GM12878 (cell line): ENCODE data around the gene SPRED2. TPM values are rescaled to one million over a fixed set of nuclear protein-coding genes. Genes with fewer than 3 reads are reported as not detected.

Experiments used
- ATAC-seq: fragments of 200-7000 bp; cut with Tn5 transposase; 3 replicates; pipeline ENCODE4 v1.9.1; 2020; ENCODE audit warnings: mild to moderate bottlenecking, moderate library complexity
- BruUV-seq: library from RNA; stranded (reverse); fragments of 400-500 nt; replicated peaks from 2 replicates; lab custom pipeline; 2021; lab: Mats Ljungman, UMichigan
- CTCF ChIA-PET: fragments of 300-600 bp; sonication (Branson Sonifier 250); formaldehyde crosslinking; extraction: SDS; loops from one replicate; lab custom pipeline; 2021; ENCODE audit warnings: inconsistent platforms; lab: Yijun Ruan, JAX
- POLR2A ChIA-PET: fragments of 350-600 bp; formaldehyde crosslinking; extraction: SDS; loops from one replicate; lab custom pipeline; 2021; ENCODE audit warnings: inconsistent platforms; lab: Charles Lee
- RAD21 ChIA-PET: fragments of 300-600 bp; sonication (Branson Sonifier 250); formaldehyde crosslinking; loops from one replicate; lab custom pipeline; 2023; ENCODE audit warnings: antibody characterized with exemption; ENCODE audit not compliant: unreplicated experiment; lab: Charles Lee
- SMC1A ChIA-PET: fragments of 300-600 bp; sonication (Branson Sonifier 250); formaldehyde crosslinking; loops from one replicate; lab custom pipeline; 2023; ENCODE audit not compliant: unreplicated experiment, uncharacterized antibody; lab: Charles Lee
- DNase-seq: peaks from one replicate; pipeline ENCODE4 v3.0.0-alpha.2; 2011; ENCODE audit warnings: low read depth, low spot score
- FAIRE-seq: peaks from 3 replicates; lab custom pipeline; 2011; peaks lifted over from hg19 to GRCh38; lab: Jason Lieb, UNC
- H2AFZ ChIP-seq: 2 replicates; pipeline ENCODE4 v1.6.0; 2011; ENCODE audit warnings: low read depth, low read length, control low read depth; ENCODE audit not compliant: control insufficient read depth
- H3K27ac ChIP-seq: 2 replicates; pipeline ENCODE4 v1.5.1; 2011; ENCODE audit warnings: control low read depth; ENCODE audit not compliant: control insufficient read depth, insufficient read depth
- H3K27me3 ChIP-seq, 2 experiments: replicated peaks in 1 of 2; 2 replicates each; pipeline versions ENCODE4 v1.6.0 to v1.6.1; 2011; ENCODE audit warnings: low read length in 1 of 2; ENCODE audit not compliant: control insufficient read depth in 2 of 2, insufficient read depth in 2 of 2
- H3K36me3 ChIP-seq, 2 experiments: 2 replicates each; pipeline ENCODE4 v1.5.1; 2011; ENCODE audit warnings: low read length in 1 of 2; ENCODE audit not compliant: control insufficient read depth in 2 of 2, insufficient read depth in 2 of 2
- H3K4me1 ChIP-seq: 2 replicates; pipeline ENCODE4 v1.6.1; 2011; ENCODE audit warnings: mild to moderate bottlenecking, low read length, moderate library complexity, mixed read lengths; ENCODE audit not compliant: control insufficient read depth, insufficient read depth
- H3K4me2 ChIP-seq: 2 replicates; pipeline ENCODE4 v1.6.0; 2011; ENCODE audit warnings: control low read depth; ENCODE audit not compliant: control insufficient read depth, insufficient read depth
- H3K4me3 ChIP-seq: fragments of 200-600 bp; sonication (generic); 2 replicates; pipeline ENCODE4 v1.5.1; 2016
- H3K79me2 ChIP-seq: 2 replicates; pipeline ENCODE4 v1.6.0; 2011; ENCODE audit warnings: low read length; ENCODE audit not compliant: control insufficient read depth, insufficient read depth
- H3K9ac ChIP-seq: 2 replicates; pipeline ENCODE4 v1.8.0; 2011; ENCODE audit warnings: low read length, control low read depth, mixed read lengths; ENCODE audit not compliant: control insufficient read depth, insufficient read depth
- H3K9me3 ChIP-seq: replicated peaks from 3 replicates; pipeline ENCODE4 v1.5.1; 2011; ENCODE audit warnings: mild to moderate bottlenecking, low read length; ENCODE audit not compliant: control insufficient read depth, insufficient read depth
- H4K20me1 ChIP-seq: 2 replicates; pipeline ENCODE4 v1.6.0; 2011; ENCODE audit not compliant: control insufficient read depth, insufficient read depth
- CEBPB ChIP-seq, 2 experiments: fragments of 150-350 bp in 1 of 2; IDR thresholded peaks; 2 replicates each; pipeline ENCODE4 v1.6.1; 2012 to 2014; ENCODE audit warnings: low read depth in 2 of 2, low read length in 2 of 2, borderline replicate concordance in 1 of 2, inconsistent platforms in 1 of 2
- CHD2 ChIP-seq: IDR thresholded peaks from 2 replicates; pipeline ENCODE4 v1.6.1; 2011; ENCODE audit warnings: low read depth, low read length, improper control_type of control experiment, borderline replicate concordance
- DPF2 ChIP-seq: fragments of 450-650 bp; IDR thresholded peaks from 2 replicates; pipeline ENCODE4 v1.6.1; 2017; ENCODE audit warnings: mild to moderate bottlenecking
- EP300 ChIP-seq, 2 experiments: fragments of 150-350 bp in 1 of 2; IDR thresholded peaks; 2 replicates each; pipeline ENCODE4 v1.6.1; 2011 to 2012; ENCODE audit warnings: low read depth in 2 of 2, low read length in 2 of 2, borderline replicate concordance in 1 of 2, improper control_type of control experiment in 1 of 2, inconsistent platforms in 1 of 2; ENCODE audit not compliant: control insufficient read depth in 1 of 2
- POLR2A ChIP-seq: IDR thresholded peaks from 2 replicates; pipeline ENCODE4 v1.6.1; 2011; ENCODE audit warnings: low read depth, mild to moderate bottlenecking, low read length
- POLR2AphosphoS5 ChIP-seq: IDR thresholded peaks from 2 replicates; pipeline ENCODE4 v1.6.1; 2011; ENCODE audit warnings: mild to moderate bottlenecking, low read length, inconsistent platforms
- SMARCA5 ChIP-seq: fragments of 450-650 bp; IDR thresholded peaks from 2 replicates; pipeline ENCODE4 v1.6.1; 2017; ENCODE audit warnings: mild to moderate bottlenecking
- STAT3 ChIP-seq: IDR thresholded peaks from 2 replicates; pipeline ENCODE4 v1.6.1; 2011; ENCODE audit warnings: low read depth, low read length, improper control_type of control experiment
- TCF12 ChIP-seq: IDR thresholded peaks from 2 replicates; pipeline ENCODE4 v1.6.1; 2011; ENCODE audit warnings: low read depth, mild to moderate bottlenecking, low read length
- USF1 ChIP-seq: IDR thresholded peaks from 2 replicates; pipeline ENCODE4 v1.6.1; 2011; ENCODE audit warnings: borderline replicate concordance, low read depth, mild to moderate bottlenecking, moderate library complexity, mixed read lengths, low read length; ENCODE audit not compliant: insufficient read depth; ENCODE audit errors: extremely low read length
- USF2 ChIP-seq: IDR thresholded peaks from 2 replicates; pipeline ENCODE4 v1.6.1; 2011; ENCODE audit warnings: low read depth, low read length, improper control_type of control experiment, borderline replicate concordance
- ZBTB11 ChIP-seq: fragments of 450-650 bp; formaldehyde crosslinking; IDR thresholded peaks from 2 replicates; pipeline ENCODE4 v1.5.0; 2022; ENCODE audit warnings: mild to moderate bottlenecking, missing genetic modification characterization
- WGBS: methylation state at CpG from one replicate; pipeline ENCODE4 v1.1.6; 2016; ENCODE audit warnings: low lambda C conversion rate; ENCODE audit not compliant: insufficient replicate concordance, insufficient coverage; ENCODE audit errors: missing lambda C conversion rate; 5-methylcytosine and 5-hydroxymethylcytosine counted together
- in situ Hi-C: fragments of 300-500 bp; cut with MboI; formaldehyde crosslinking; loops from 9 replicates; pipeline ENCODE4 v1.14.3; 2018; ENCODE audit warnings: mixed read lengths
- intact Hi-C: fragments of 100-400 bp; cut with micrococcal nuclease; formaldehyde crosslinking; loops from one replicate; pipeline ENCODE4 v1.14.2; 2022; ENCODE audit not compliant: unreplicated experiment
- polyA plus RNA-seq, 11 experiments: library from polyadenylated mRNA; depleted of rRNA in 4 of 11; unstranded in 6 of 11; stranded (reverse) in 5 of 11; fragments of >200 nt; fragmentation: Nextera tagmentation in 4 of 11; fragmentation: Illumina TruSeq in 1 of 11; extraction: Ambion mirVana in 4 of 11; extraction: Trizol in 1 of 11; gene quantifications; 1 replicate in 1 of 11; 2 replicates in 10 of 11; pipeline versions ENCODE4 v1.2.1 to v1.2.3, GENCODE V29; 2011 to 2016; ENCODE audit warnings: inconsistent platforms in 2 of 11, missing spikeins in 2 of 11, low read depth in 1 of 11
- total RNA-seq, 4 experiments: library from RNA; depleted of rRNA in 3 of 4; stranded (reverse); fragments of >200 nt in 3 of 4; fragmentation: Illumina TruSeq in 1 of 4; extraction: Trizol in 1 of 4; gene quantifications; 2 replicates each; pipeline versions ENCODE4 v1.2.1 to v1.2.3, GENCODE V29; 2013 to 2021

The SPRED2 gene
- total and polyA plus RNA-seq, 10 of the 15 experiments (the other 5 are each of a cell fraction or from before 2014, with no cell fraction given), result 3.0 to 23.9 (median 9.7) TPM

- 74% methylated on average over 9 of the region's 9 CpGs for WGBS
- peak overlapping the region; percentile 92; the same call in 1 of the 2 replicates for H3K4me2 ChIP-seq
- intact Hi-C loops (loop anchor here (2.0 to 10.0 kb wide), 4 partner anchors 99 to 373 kb away; no protein-coding TSS in a partner anchor), in situ Hi-C loops (no loop called here)
- no peaks in the 10 kb centered on the region for H3K36me3 ChIP-seq
- no peaks in the 10 kb centered on the region for H3K27me3 ChIP-seq
- RAD21 ChIA-PET, result interaction anchor here (0.6 to 3.3 kb wide), 18 partner anchors 10 to 308 kb away, joined by 3 to 17 read pairs (median 4); partner anchors contain the start of gene RAB1A
- DNase-seq (no peak), ATAC-seq (no peak), FAIRE-seq (no peak)
- no peak overlapping the region for H3K4me3 ChIP-seq
- peaks cover 6% of the 10 kb centered on the region for H3K4me1 ChIP-seq
- BruUV-seq, result no TSS peak
- no peak overlapping the region for H3K9ac ChIP-seq
- H3K27ac ChIP-seq, result no peak overlapping the region
- POLR2A ChIA-PET, result interaction anchor here (0.6 to 1.8 kb wide), 6 partner anchors 10 to 307 kb away, joined by 4 to 6 read pairs (median 4); partner anchors contain the start of gene RAB1A
- SMC1A ChIA-PET, result interaction anchor here (0.8 to 3.2 kb wide), 16 partner anchors 10 to 384 kb away, joined by 3 to 18 read pairs (median 5); no protein-coding TSS in a partner anchor
- TF ChIP-seq USF1, result no peak
- TF ChIP-seq CEBPB (IDR thresholded peaks at IDR 0.05; ENCODE audit: borderline replicate concordance in 1 of 2, low read depth in 2 of 2, low read length in 2 of 2), result no peak
- TF ChIP-seq SMARCA5, result no peak
- no peak for TF ChIP-seq DPF2
- TF ChIP-seq STAT3, result no peak
- TF ChIP-seq TCF12, result no peak
- no peak for TF ChIP-seq CHD2
- TF ChIP-seq ZBTB11 (CRISPR knock-in tag), result no peak
- TF ChIP-seq EP300 (IDR thresholded peaks at IDR 0.05; ENCODE audit: borderline replicate concordance in 1 of 2, control insufficient read depth in 1 of 2, low read depth in 2 of 2, low read length in 2 of 2), result no peak
- TF ChIP-seq USF2, result no peak
- no peak for TF ChIP-seq POLR2A
- no peak for TF ChIP-seq POLR2AphosphoS5
- no peaks in the 10 kb centered on the region for H3K79me2 ChIP-seq
- H4K20me1 ChIP-seq, result no peaks in the 10 kb centered on the region
- CTCF ChIA-PET, result interaction anchor here (0.6 to 4.7 kb wide), 11 partner anchors 17 to 546 kb away, joined by 3 to 26 read pairs (median 3); no protein-coding TSS in a partner anchor
- H2AFZ ChIP-seq, result no peak overlapping the region
- H3K9me3 ChIP-seq, result no peaks in the 10 kb centered on the region
Observed at GRCh38 chr2:65437392-65438135, 5.2 kb upstream of the SPRED2 start.
